H1 (cell line): Measurements from ENCODE around the gene TNRC6A. TPM values are rescaled to one million over a fixed set of nuclear protein-coding genes. Genes with fewer than 3 reads are reported as not detected.

ENCODE experiments used
- polyA plus RNA-seq, 7 experiments: library from polyadenylated mRNA; depleted of rRNA in 3 of 7; stranded (reverse) in 5 of 7; unstranded in 2 of 7; fragments of >200 nt in 5 of 7; fragments of 200-250 nt in 2 of 7; gene quantifications; 1 replicate in 5 of 7; 2 replicates in 1 of 7; 4 replicates in 1 of 7; pipeline versions ENCODE4 v1.2.1 to v1.2.3, GENCODE V29; 2011 to 2013; ENCODE audit warnings: missing spikeins in 2 of 7, mixed read lengths in 2 of 7
- total RNA-seq: library from RNA; stranded (reverse); fragmentation: NEBNext Ultra II Directional; extraction: Animal tissue kit (Norgen Biotek cat#: 25700); gene quantifications from 2 replicates; pipeline ENCODE4 v1.2.1, GENCODE V29; 2021

The TNRC6A gene
- total and polyA plus RNA-seq, 2 of the 8 experiments (the other 6 are each of a cell fraction or from before 2014, with no cell fraction given) = 67.6 to 103 TPM

Other genes with a start within 250 kb of the TNRC6A start
- gene RBBP6, start 190.1 kb upstream of the TNRC6A start, total RNA-seq = 53.6 and 54.5 TPM in 2 replicates
- 20.2 and 22.5 TPM in 2 replicates for gene RBBP6, start 190.1 kb upstream of the TNRC6A start, polyA plus RNA-seq (2011; rRNA removed)
- 0.26 and 0.36 TPM in 2 replicates for gene SLC5A11, start 116.3 kb downstream of the TNRC6A start, total RNA-seq
- 0.19 and 0.59 TPM in 2 replicates for gene SLC5A11, start 116.3 kb downstream of the TNRC6A start, polyA plus RNA-seq (2011; rRNA removed)